Measurements from ENCODE around the gene KIAA1549.

Gene KIAA1549

GRCh38 chr7:138837627-138838026 lies 143.6 kb downstream of the KIAA1549 start:
- H3K27me3 ChIP-seq (ENCODE audit: control insufficient read depth, insufficient read depth, low read length) = no peaks in the 10 kb centered on the region
- no peak overlapping the region for H3K4me3 ChIP-seq (ENCODE audit: low read length)
- no peaks in the 10 kb centered on the region for H3K9me3 ChIP-seq (ENCODE audit: control insufficient read depth, low read depth, low read length)
- no peak overlapping the region for H3K27ac ChIP-seq (ENCODE audit: low read length)
- H3K4me1 ChIP-seq (ENCODE audit: control insufficient read depth, low read depth, low read length) = no peaks in the 10 kb centered on the region
- peaks cover 29% of the 10 kb centered on the region for H3K36me3 ChIP-seq (ENCODE audit: control insufficient read depth, low read depth, low read length)
- H3K9ac ChIP-seq (ENCODE audit: low read length) = no peak overlapping the region

DNA sequence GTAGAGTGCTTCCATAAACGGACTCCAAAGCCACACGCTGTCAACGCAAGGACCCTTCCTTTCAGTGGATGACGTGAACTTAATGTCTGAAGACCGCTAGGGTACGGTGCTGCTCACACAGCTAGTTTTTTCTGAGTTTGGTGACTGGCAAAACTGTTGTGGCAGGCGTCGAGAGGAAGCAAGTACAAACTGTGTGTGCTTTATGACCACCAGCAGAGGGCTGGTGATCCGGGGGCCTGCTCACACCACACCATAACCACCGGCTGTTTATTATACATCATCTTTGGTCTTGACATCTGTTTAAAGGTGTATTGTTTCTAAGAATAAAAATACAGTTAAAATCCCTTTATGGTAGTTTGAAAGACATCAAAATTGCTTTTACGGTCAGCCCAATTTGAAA lies 146.1 kb downstream of the KIAA1549 start:
- H3K4me3 ChIP-seq (ENCODE audit: low read length) = no peak overlapping the region

GRCh38 chr7:138834583-138834982 lies 146.6 kb downstream of the KIAA1549 start:
- no peaks in the 10 kb centered on the region for H3K9me3 ChIP-seq (ENCODE audit: control insufficient read depth, low read depth, low read length)
- H3K4me3 ChIP-seq (ENCODE audit: low read length) = no peak overlapping the region
- H3K36me3 ChIP-seq (ENCODE audit: control insufficient read depth, low read depth, low read length) = peaks cover 29% of the 10 kb centered on the region
- no peak overlapping the region for H3K27ac ChIP-seq (ENCODE audit: low read length)
- no peaks in the 10 kb centered on the region for H3K4me1 ChIP-seq (ENCODE audit: control insufficient read depth, low read depth, low read length)
- no peak overlapping the region for H3K9ac ChIP-seq (ENCODE audit: low read length)
- H3K27me3 ChIP-seq (ENCODE audit: control insufficient read depth, insufficient read depth, low read length) = no peaks in the 10 kb centered on the region

More for the DNA sequence above, 146.1 kb downstream of the KIAA1549 start:
- Histone ChIP-seq H3K27ac (ENCODE audit: low read length) (no peak overlapping the region), H3K9me3 (ENCODE audit: control insufficient read depth, low read depth, low read length) (no peaks in the 10 kb centered on the region), H3K9ac (ENCODE audit: low read length) (no peak overlapping the region), H3K4me1 (ENCODE audit: control insufficient read depth, low read depth, low read length) (no peaks in the 10 kb centered on the region), H3K27me3 (ENCODE audit: control insufficient read depth, insufficient read depth, low read length) (no peaks in the 10 kb centered on the region), H3K36me3 (ENCODE audit: control insufficient read depth, low read depth, low read length) (peaks cover 29% of the 10 kb centered on the region)

- no peaks in the 10 kb centered on the region for H3K4me1 ChIP-seq (ENCODE audit: control insufficient read depth, low read depth, low read length)
- H3K9me3 ChIP-seq (ENCODE audit: control insufficient read depth, low read depth, low read length) = no peaks in the 10 kb centered on the region
- H3K4me3 ChIP-seq (ENCODE audit: low read length) = no peak overlapping the region
- no peak overlapping the region for H3K27ac ChIP-seq (ENCODE audit: low read length)
- H3K9ac ChIP-seq (ENCODE audit: low read length) = no peak overlapping the region
- H3K36me3 ChIP-seq (ENCODE audit: control insufficient read depth, low read depth, low read length) = peaks cover 25% of the 10 kb centered on the region
- no peaks in the 10 kb centered on the region for H3K27me3 ChIP-seq (ENCODE audit: control insufficient read depth, insufficient read depth, low read length)
Observed at GRCh38 chr7:138833596-138833995, 147.6 kb downstream of the KIAA1549 start.

GRCh38 chr7:138832966-138833365 lies 148.2 kb downstream of the KIAA1549 start:
- peaks cover 25% of the 10 kb centered on the region for H3K36me3 ChIP-seq (ENCODE audit: control insufficient read depth, low read depth, low read length)
- H3K27me3 ChIP-seq (ENCODE audit: control insufficient read depth, insufficient read depth, low read length) = no peaks in the 10 kb centered on the region
- no peaks in the 10 kb centered on the region for H3K4me1 ChIP-seq (ENCODE audit: control insufficient read depth, low read depth, low read length)
- no peak overlapping the region for H3K27ac ChIP-seq (ENCODE audit: low read length)
- H3K9ac ChIP-seq (ENCODE audit: low read length) = no peak overlapping the region
- H3K9me3 ChIP-seq (ENCODE audit: control insufficient read depth, low read depth, low read length) = no peaks in the 10 kb centered on the region
- no peak overlapping the region for H3K4me3 ChIP-seq (ENCODE audit: low read length)

GRCh38 chr7:138829335-138829734 lies 151.9 kb downstream of the KIAA1549 start:
- no peaks in the 10 kb centered on the region for H3K9me3 ChIP-seq (ENCODE audit: control insufficient read depth, low read depth, low read length)
- no peaks in the 10 kb centered on the region for H3K27me3 ChIP-seq (ENCODE audit: control insufficient read depth, insufficient read depth, low read length)
- no peaks in the 10 kb centered on the region for H3K4me1 ChIP-seq (ENCODE audit: control insufficient read depth, low read depth, low read length)
- no peak overlapping the region for H3K27ac ChIP-seq (ENCODE audit: low read length)
- no peak overlapping the region for H3K9ac ChIP-seq (ENCODE audit: low read length)
- peaks cover under 1% of the 10 kb centered on the region for H3K36me3 ChIP-seq (ENCODE audit: control insufficient read depth, low read depth, low read length)
- no peak overlapping the region for H3K4me3 ChIP-seq (ENCODE audit: low read length)

- no peak overlapping the region for H3K4me3 ChIP-seq (ENCODE audit: low read length)
- no peaks in the 10 kb centered on the region for H3K27me3 ChIP-seq (ENCODE audit: control insufficient read depth, insufficient read depth, low read length)
- no peak overlapping the region for H3K9ac ChIP-seq (ENCODE audit: low read length)
- H3K4me1 ChIP-seq (ENCODE audit: control insufficient read depth, low read depth, low read length) = no peaks in the 10 kb centered on the region
- no peak overlapping the region for H3K27ac ChIP-seq (ENCODE audit: low read length)
- H3K36me3 ChIP-seq (ENCODE audit: control insufficient read depth, low read depth, low read length) = no peaks in the 10 kb centered on the region
- H3K9me3 ChIP-seq (ENCODE audit: control insufficient read depth, low read depth, low read length) = no peaks in the 10 kb centered on the region
Observed at GRCh38 chr7:138828302-138828701, 152.9 kb downstream of the KIAA1549 start.

GRCh38 chr7:138825049-138825721 lies 156.0 kb downstream of the KIAA1549 start:
- Histone ChIP-seq H3K27ac (ENCODE audit: low read length) (no peak overlapping the region), H3K9me3 (ENCODE audit: control insufficient read depth, low read depth, low read length) (no peaks in the 10 kb centered on the region), H3K4me3 (ENCODE audit: low read length) (no peak overlapping the region), H3K36me3 (ENCODE audit: control insufficient read depth, low read depth, low read length) (no peaks in the 10 kb centered on the region), H3K4me1 (ENCODE audit: control insufficient read depth, low read depth, low read length) (no peaks in the 10 kb centered on the region), H3K27me3 (ENCODE audit: control insufficient read depth, insufficient read depth, low read length) (no peaks in the 10 kb centered on the region), H3K9ac (ENCODE audit: low read length) (no peak overlapping the region)

- H3K4me3 ChIP-seq (ENCODE audit: low read length) = no peak overlapping the region
- no peaks in the 10 kb centered on the region for H3K4me1 ChIP-seq (ENCODE audit: control insufficient read depth, low read depth, low read length)
- no peak overlapping the region for H3K9ac ChIP-seq (ENCODE audit: low read length)
- H3K36me3 ChIP-seq (ENCODE audit: control insufficient read depth, low read depth, low read length) = no peaks in the 10 kb centered on the region
- H3K27me3 ChIP-seq (ENCODE audit: control insufficient read depth, insufficient read depth, low read length) = no peaks in the 10 kb centered on the region
- no peaks in the 10 kb centered on the region for H3K9me3 ChIP-seq (ENCODE audit: control insufficient read depth, low read depth, low read length)
- H3K27ac ChIP-seq (ENCODE audit: low read length) = no peak overlapping the region
Observed at GRCh38 chr7:138822867-138823535, 158.2 kb downstream of the KIAA1549 start.

DNA sequence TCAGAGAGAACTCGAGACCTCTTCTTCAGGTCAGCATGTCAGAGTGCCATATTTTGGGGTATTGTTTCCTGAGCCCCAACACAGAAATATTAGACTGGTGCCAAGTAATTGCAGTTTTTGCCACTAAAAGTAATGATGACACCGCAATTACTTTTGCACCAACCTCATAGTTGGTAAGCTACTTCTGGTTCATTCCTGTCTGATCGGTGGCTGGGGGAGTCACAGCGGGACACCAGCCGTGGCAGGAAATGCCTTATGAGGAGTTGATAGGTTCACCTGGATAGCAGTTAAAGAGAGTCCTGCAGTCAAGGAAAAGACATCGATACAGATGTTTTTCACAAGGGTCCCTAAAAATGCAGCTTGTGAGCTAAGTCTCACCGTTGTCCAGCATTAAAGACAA lies 159.3 kb downstream of the KIAA1549 start:
- Histone ChIP-seq H3K27me3 (ENCODE audit: control insufficient read depth, insufficient read depth, low read length) (no peaks in the 10 kb centered on the region), H3K36me3 (ENCODE audit: control insufficient read depth, low read depth, low read length) (no peaks in the 10 kb centered on the region), H3K9ac (ENCODE audit: low read length) (no peak overlapping the region), H3K4me1 (ENCODE audit: control insufficient read depth, low read depth, low read length) (no peaks in the 10 kb centered on the region), H3K4me3 (ENCODE audit: low read length) (no peak overlapping the region), H3K9me3 (ENCODE audit: control insufficient read depth, low read depth, low read length) (no peaks in the 10 kb centered on the region), H3K27ac (ENCODE audit: low read length) (no peak overlapping the region)

DNA sequence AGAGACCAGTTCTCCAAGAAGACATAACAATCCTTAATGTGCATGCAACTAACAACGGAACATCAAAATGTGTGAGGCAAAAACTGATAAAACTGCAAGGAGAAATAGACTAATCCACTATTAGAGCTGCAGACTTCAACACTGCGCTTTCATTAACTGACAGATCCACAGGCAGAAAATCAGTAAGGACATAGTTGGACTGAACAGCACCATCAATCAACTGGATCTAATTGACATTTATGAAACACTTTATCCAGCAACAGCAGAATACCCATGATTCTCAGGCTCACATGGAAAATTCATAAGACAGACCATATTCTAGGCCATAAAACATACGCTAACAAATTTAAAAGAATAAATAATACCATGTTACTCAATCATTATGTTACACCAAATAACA lies 161.6 kb downstream of the KIAA1549 start:
- H3K4me3 ChIP-seq (ENCODE audit: low read length) = no peak overlapping the region
- no peaks in the 10 kb centered on the region for H3K4me1 ChIP-seq (ENCODE audit: control insufficient read depth, low read depth, low read length)
- H3K9ac ChIP-seq (ENCODE audit: low read length) = no peak overlapping the region
- no peaks in the 10 kb centered on the region for H3K27me3 ChIP-seq (ENCODE audit: control insufficient read depth, insufficient read depth, low read length)
- no peaks in the 10 kb centered on the region for H3K9me3 ChIP-seq (ENCODE audit: control insufficient read depth, low read depth, low read length)
- no peak overlapping the region for H3K27ac ChIP-seq (ENCODE audit: low read length)
- no peaks in the 10 kb centered on the region for H3K36me3 ChIP-seq (ENCODE audit: control insufficient read depth, low read depth, low read length)

DNA sequence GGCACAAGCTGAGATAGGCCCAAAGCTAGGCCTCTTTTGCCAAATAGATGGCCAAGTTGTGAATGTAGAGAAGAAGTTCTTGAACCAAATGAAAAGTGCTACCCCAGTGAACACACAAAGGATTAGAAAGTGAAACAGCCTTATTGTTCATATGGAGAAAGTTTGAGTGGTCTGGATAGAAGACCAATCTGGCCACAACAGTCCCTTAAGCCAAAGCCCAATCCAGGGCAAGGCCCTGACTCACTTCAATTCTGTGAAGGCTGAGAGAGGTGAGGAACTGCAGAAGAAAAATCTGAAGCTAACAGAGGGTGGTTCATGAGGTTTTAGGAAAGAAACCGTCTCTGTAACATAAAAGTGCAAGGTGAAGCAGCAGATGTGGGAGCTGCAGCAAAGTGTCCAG lies 164.5 kb downstream of the KIAA1549 start:
- Histone ChIP-seq H3K4me1 (ENCODE audit: control insufficient read depth, low read depth, low read length) (no peaks in the 10 kb centered on the region), H3K4me3 (ENCODE audit: low read length) (no peak overlapping the region), H3K27ac (ENCODE audit: low read length) (no peak overlapping the region), H3K36me3 (ENCODE audit: control insufficient read depth, low read depth, low read length) (no peaks in the 10 kb centered on the region), H3K27me3 (ENCODE audit: control insufficient read depth, insufficient read depth, low read length) (no peaks in the 10 kb centered on the region), H3K9ac (ENCODE audit: low read length) (no peak overlapping the region), H3K9me3 (ENCODE audit: control insufficient read depth, low read depth, low read length) (no peaks in the 10 kb centered on the region)

All from iPS-18a (cell line).